ENCODE data around the gene DPP6.

GRCh38 chr7:154650275-154650674, 598.1 kb downstream of the DPP6 start:
- TF ChIP-seq CTCF (IDR thresholded peaks at IDR 0.05) (no peak), POLR2A (IDR thresholded peaks at IDR 0.05) (no peak)
